ENCODE measurements around the gene RCAN1.
"Not testable (repeated sequence)": the region's sequence is repeated elsewhere in the genome, so short reads cannot be mapped to it uniquely, and the experiment has no call there.

RCAN1 gene

DNA sequence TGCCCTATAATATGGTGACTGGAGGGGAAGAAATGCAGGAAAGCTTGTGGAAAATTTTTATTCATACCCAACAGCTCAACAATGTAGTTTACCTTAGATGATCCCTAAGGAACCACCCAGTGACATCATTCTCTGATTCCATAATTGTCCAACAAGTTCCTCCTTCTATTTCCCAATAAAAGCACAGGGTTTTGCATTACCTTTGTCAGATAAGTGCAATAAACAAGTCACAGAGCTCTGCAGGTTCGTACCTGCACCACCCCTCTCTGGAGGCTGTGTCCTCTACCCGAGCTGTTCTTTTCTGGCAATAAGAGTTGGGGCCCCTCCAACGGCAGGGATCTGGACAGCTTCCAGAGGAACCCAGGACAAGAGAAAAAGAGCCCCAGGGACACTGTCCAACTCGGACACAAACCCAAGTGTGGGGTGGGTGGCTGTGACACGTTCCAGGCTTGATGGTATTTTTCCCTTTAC, 38.8 kb downstream of the RCAN1 start:
- H3K27ac ChIP-seq: no peak overlapping the region
- TF ChIP-seq, protein P1, sequence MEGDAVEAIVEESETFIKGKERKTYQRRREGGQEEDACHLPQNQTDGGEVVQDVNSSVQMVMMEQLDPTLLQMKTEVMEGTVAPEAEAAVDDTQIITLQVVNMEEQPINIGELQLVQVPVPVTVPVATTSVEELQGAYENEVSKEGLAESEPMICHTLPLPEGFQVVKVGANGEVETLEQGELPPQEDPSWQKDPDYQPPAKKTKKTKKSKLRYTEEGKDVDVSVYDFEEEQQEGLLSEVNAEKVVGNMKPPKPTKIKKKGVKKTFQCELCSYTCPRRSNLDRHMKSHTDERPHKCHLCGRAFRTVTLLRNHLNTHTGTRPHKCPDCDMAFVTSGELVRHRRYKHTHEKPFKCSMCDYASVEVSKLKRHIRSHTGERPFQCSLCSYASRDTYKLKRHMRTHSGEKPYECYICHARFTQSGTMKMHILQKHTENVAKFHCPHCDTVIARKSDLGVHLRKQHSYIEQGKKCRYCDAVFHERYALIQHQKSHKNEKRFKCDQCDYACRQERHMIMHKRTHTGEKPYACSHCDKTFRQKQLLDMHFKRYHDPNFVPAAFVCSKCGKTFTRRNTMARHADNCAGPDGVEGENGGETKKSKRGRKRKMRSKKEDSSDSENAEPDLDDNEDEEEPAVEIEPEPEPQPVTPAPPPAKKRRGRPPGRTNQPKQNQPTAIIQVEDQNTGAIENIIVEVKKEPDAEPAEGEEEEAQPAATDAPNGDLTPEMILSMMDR (IDR thresholded peaks at IDR 0.05): no peak
- TF ChIP-seq ZFX (IDR thresholded peaks at IDR 0.05; ENCODE audit: borderline replicate concordance): no peak

DNA sequence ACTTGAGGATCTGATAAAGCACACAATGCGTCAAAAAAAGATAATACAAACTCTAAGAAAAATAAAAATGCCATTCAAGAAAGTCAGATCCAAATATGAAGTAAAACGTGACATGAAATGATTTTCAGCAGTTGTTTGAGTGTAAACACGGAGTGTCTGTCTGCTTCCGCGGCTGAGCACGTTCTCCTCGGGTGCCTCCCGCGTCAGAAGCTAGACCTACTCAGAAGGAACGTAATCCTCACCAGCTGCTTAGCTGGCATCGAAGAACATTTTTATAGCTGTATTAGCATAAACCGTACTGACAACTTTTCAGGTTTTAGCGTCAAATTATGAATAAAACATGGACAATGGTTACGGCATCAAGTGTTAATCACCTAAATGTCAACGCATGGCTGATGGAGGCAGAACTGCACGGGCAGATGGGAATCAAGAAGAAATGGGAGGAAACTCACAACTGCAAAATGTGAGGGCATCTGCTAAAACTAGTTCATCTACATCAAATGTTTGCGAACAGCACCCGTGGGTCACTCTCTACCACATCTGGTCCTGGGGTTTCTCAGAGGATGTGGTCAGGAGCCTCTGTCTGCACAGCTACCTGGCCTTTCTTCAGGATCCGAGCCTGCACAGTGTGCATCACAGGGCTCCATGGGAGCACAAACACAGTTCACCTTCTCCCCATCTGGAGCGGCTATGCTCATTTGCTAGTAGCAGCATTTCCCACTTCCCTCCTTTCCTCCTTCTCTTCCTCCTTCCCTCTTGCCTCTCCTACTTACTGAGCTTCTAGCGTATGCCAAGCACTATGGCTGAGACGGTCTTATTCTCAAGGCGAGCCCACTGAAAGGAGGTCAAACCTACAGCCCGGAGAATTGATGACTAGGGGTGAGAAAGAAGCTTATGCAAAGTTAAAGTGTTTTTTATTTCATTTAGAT, 40.0 kb downstream of the RCAN1 start:
- no peak for TF ChIP-seq ZFX (IDR thresholded peaks at IDR 0.05; ENCODE audit: borderline replicate concordance)
- TF ChIP-seq, protein P1 (IDR thresholded peaks at IDR 0.05): no peak
- H3K27ac ChIP-seq: no peak overlapping the region

DNA sequence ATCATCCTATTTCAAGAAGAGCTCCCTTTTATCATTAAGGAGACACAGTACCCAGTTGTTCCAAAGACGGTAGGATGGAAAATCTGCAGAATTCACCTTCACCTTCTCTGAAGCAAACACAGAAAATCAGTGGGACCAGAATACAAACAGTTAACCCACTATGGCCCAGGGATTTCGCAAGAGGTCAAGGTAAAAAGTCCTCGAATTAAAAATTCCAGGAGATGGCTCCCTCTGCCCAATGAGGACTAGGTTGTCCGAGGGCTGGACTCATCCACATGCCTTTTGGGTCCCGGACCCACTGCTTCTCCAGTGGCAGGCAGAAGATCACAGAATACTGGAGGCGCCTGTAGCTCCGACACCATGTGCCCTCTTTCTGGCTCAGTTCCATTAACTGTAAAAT, 42.9 kb downstream of the RCAN1 start:
- TF ChIP-seq, protein P1 (IDR thresholded peaks at IDR 0.05): no peak
- no peak for TF ChIP-seq ZFX (IDR thresholded peaks at IDR 0.05; ENCODE audit: borderline replicate concordance)

DNA sequence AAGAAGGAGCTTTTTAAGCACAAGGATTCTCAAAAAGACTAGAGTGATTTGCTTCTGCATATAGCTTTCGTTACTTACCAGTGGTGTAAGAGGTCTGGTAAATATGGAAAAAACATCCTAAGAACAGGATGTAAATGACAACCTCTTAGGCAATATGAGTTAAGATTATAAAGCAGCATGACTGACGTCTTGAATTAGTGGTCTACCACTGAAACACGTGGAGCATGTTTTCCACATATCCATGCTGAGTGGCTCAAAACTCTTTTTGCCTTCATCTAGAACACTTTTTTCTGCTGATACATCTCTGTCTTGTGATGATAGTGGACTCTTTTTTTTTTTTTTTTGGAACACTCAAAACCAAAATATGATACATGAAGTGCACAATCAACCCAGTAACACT, 44.6 kb downstream of the RCAN1 start:
- TF ChIP-seq, protein P1 (IDR thresholded peaks at IDR 0.05): no peak
- TF ChIP-seq ZFX (IDR thresholded peaks at IDR 0.05; ENCODE audit: borderline replicate concordance): no peak
- no peak overlapping the region for H3K27ac ChIP-seq

More for the DNA sequence above, 42.9 kb downstream of the RCAN1 start:
- H3K27ac ChIP-seq: no peak overlapping the region

DNA sequence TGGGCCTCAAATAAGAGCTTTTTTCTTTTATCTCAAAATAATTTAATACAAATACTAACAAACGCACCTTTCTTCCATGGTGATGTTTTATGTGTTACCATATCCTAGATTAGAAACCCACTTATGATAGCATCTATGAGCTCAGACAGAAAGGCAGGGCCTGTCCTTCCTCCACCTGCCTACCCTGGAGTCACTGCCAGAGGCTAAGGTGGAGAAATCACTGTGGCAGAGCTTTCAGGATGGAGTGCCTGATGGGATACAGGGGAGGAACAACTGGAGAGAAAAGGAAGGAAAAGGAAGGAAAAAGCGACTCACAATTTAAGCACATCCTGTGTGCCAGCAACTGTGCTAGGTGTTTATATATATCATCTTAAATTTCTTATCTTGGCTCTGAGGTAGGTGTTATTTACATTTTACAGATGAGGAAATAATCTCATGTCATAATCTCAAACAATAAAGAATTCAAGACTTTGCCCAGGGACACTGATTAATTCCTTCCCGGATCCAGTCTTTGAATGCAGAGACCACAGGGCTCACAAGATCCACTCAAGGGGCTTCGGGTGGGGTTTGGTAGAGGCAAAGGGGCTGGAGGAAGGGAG, 45.4 kb downstream of the RCAN1 start:
- no peak for TF ChIP-seq ZFX (IDR thresholded peaks at IDR 0.05; ENCODE audit: borderline replicate concordance)
- TF ChIP-seq, protein P1 (IDR thresholded peaks at IDR 0.05): no peak
- H3K27ac ChIP-seq: no peak overlapping the region

DNA sequence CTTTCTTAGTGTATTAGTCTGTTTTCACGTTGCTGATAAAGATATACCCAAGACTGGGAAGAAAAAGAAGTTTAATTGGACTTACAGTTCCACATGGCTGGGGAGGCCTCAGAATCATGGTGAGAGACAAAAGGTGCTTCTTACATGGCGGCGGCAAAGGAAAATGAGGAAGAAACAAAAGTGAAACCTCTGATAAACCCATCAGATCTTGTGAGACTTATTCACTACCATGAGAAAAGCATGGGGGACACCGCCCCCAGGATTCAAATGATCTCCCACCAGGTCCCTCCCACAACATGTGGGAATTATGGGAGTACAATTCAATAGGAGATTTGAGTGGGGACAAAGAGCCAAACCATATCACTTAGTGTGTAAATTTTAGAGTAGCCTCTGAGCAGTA, 46.1 kb downstream of the RCAN1 start:
- not testable (repeated sequence) for H3K27ac ChIP-seq

DNA sequence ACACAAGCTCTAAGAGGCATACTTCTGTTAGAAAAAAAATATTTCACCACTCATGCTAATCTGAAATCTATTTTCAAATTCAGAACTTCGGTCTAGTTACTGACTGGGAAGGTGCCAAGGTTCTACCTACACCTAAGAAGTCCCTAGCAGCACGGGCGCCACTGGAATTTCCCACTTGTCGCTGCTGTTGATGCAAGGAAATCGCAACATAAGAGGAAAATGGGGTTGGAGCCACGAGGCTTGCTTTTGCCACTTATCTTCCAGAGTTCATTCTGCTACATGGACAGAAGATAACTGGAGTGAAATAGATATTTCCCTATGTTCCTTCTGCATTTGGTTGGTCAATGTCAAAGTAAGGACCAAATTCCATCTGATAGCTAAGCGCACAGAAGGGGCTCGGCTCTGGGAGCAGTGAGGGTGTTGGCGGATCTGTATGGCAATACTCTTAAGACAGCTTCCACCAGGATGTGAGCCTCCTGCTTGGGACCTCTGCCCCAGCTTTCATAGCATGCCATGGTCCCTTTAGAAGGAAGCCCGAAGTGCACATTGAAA, 47.2 kb downstream of the RCAN1 start:
- H3K27ac ChIP-seq: no peak overlapping the region
- TF ChIP-seq, protein P1 (IDR thresholded peaks at IDR 0.05): no peak
- TF ChIP-seq ZFX (IDR thresholded peaks at IDR 0.05; ENCODE audit: borderline replicate concordance): no peak
